ENCODE measurements around the gene CD44.

Gene CD44

GRCh38 chr11:35155677-35156076, 16.7 kb downstream of the CD44 start:
- in situ Hi-C loops (cut with MboI; ENCODE audit: low sequenced_read_pairs): no loop called here

- in situ Hi-C loops (cut with MboI; ENCODE audit: low sequenced_read_pairs): no loop called here
These were observed 19.1 kb downstream of the CD44 start for GRCh38 chr11:35157814-35158700.

GRCh38 chr11:35158701-35159510, 19.9 kb downstream of the CD44 start:
- in situ Hi-C loops (cut with MboI; ENCODE audit: low sequenced_read_pairs): no loop called here

GRCh38 chr11:35160246-35160824, 21.4 kb downstream of the CD44 start:
- in situ Hi-C loops (cut with MboI; ENCODE audit: low sequenced_read_pairs): no loop called here

- in situ Hi-C loops (cut with MboI; ENCODE audit: low sequenced_read_pairs): no loop called here
These were observed 22.1 kb downstream of the CD44 start for GRCh38 chr11:35160902-35161597.

- in situ Hi-C loops (cut with MboI; ENCODE audit: low sequenced_read_pairs): no loop called here
These were observed 23.8 kb downstream of the CD44 start for GRCh38 chr11:35162745-35163144.

GRCh38 chr11:35163209-35163608, 24.2 kb downstream of the CD44 start:
- in situ Hi-C loops (cut with MboI; ENCODE audit: low sequenced_read_pairs): no loop called here

GRCh38 chr11:35163702-35164496, 24.9 kb downstream of the CD44 start:
- in situ Hi-C loops (cut with MboI; ENCODE audit: low sequenced_read_pairs): no loop called here

- in situ Hi-C loops (cut with MboI; ENCODE audit: low sequenced_read_pairs): no loop called here
These were observed 26.1 kb downstream of the CD44 start for GRCh38 chr11:35165030-35165422.

GRCh38 chr11:35165423-35166368, 26.7 kb downstream of the CD44 start:
- in situ Hi-C loops (cut with MboI; ENCODE audit: low sequenced_read_pairs): no loop called here

- in situ Hi-C loops (cut with MboI; ENCODE audit: low sequenced_read_pairs): no loop called here
These were observed 27.7 kb downstream of the CD44 start for GRCh38 chr11:35166369-35167360.

- in situ Hi-C loops (cut with MboI; ENCODE audit: low sequenced_read_pairs): no loop called here
These were observed 28.5 kb downstream of the CD44 start for GRCh38 chr11:35167426-35167954.

- in situ Hi-C loops (cut with MboI; ENCODE audit: low sequenced_read_pairs): no loop called here
These were observed 29.7 kb downstream of the CD44 start for GRCh38 chr11:35168671-35169070.

GRCh38 chr11:35169112-35169511, 30.1 kb downstream of the CD44 start:
- in situ Hi-C loops (cut with MboI; ENCODE audit: low sequenced_read_pairs): no loop called here

GRCh38 chr11:35169754-35170153, 30.8 kb downstream of the CD44 start:
- in situ Hi-C loops (cut with MboI; ENCODE audit: low sequenced_read_pairs): no loop called here

GRCh38 chr11:35170503-35170902, 31.5 kb downstream of the CD44 start:
- in situ Hi-C loops (cut with MboI; ENCODE audit: low sequenced_read_pairs): no loop called here

GRCh38 chr11:35171226-35171625, 32.3 kb downstream of the CD44 start:
- in situ Hi-C loops (cut with MboI; ENCODE audit: low sequenced_read_pairs): no loop called here
